ENCODE data around the gene SH2D1A.

DNA sequence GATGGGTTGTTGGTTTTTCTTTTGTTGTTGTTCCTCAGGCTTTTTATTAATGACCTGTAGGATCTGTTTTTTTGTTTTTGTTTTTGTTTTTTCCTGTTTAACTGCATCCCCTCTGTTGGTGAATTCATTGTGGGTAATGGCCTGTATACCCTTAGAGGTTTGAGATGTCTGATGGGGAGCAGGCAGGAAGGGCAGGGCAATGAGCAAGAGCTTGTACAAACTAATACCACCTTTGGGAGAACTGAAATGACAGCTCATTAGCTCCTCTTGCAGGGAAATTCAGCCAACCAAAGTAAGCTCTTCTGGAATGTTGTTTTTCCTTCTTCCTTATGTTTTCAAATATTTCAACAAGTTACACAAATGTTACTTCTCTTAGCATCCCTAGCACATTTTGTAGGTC is 23.4 kb downstream of the SH2D1A start:
- TF ChIP-seq, protein P1, sequence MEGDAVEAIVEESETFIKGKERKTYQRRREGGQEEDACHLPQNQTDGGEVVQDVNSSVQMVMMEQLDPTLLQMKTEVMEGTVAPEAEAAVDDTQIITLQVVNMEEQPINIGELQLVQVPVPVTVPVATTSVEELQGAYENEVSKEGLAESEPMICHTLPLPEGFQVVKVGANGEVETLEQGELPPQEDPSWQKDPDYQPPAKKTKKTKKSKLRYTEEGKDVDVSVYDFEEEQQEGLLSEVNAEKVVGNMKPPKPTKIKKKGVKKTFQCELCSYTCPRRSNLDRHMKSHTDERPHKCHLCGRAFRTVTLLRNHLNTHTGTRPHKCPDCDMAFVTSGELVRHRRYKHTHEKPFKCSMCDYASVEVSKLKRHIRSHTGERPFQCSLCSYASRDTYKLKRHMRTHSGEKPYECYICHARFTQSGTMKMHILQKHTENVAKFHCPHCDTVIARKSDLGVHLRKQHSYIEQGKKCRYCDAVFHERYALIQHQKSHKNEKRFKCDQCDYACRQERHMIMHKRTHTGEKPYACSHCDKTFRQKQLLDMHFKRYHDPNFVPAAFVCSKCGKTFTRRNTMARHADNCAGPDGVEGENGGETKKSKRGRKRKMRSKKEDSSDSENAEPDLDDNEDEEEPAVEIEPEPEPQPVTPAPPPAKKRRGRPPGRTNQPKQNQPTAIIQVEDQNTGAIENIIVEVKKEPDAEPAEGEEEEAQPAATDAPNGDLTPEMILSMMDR (IDR thresholded peaks at IDR 0.05) = no peak
- no peak for TF ChIP-seq EZH2 (IDR thresholded peaks at IDR 0.05)
